Endothelial cell of umbilical vein (primary cell): ENCODE data around the gene COQ2. TPM values are rescaled to one million over a fixed set of nuclear protein-coding genes. Genes with fewer than 3 reads are reported as not detected.

ENCODE experiments used
- BruUV-seq: library from RNA; stranded (reverse); fragments of 400-500 nt; replicated peaks from 2 replicates; lab custom pipeline; 2021; lab: Mats Ljungman, UMichigan
- CTCF ChIA-PET: fragments of 300-600, 350-600 bp; sonication (Branson Sonifier 250); formaldehyde crosslinking; loops from one replicate; lab custom pipeline; 2021; ENCODE audit warnings: antibody characterized with exemption, inconsistent platforms; lab: Charles Lee
- POLR2A ChIA-PET: fragments of 300-600, 350-600 bp; sonication (Branson Sonifier 250); formaldehyde crosslinking; loops from one replicate; lab custom pipeline; 2021; ENCODE audit warnings: antibody characterized with exemption, inconsistent platforms; lab: Charles Lee
- DNase-seq: peaks from one replicate; pipeline ENCODE4 v3.0.0-alpha.2; 2011; ENCODE audit warnings: low read depth, low spot score
- FAIRE-seq: peaks from 2 replicates; lab custom pipeline; 2011; peaks lifted over from hg19 to GRCh38; lab: Jason Lieb, UNC
- H2AFZ ChIP-seq: 2 replicates; pipeline ENCODE4 v1.6.0; 2012; ENCODE audit warnings: low read depth, low read length, control low read depth, inconsistent platforms
- H3K27ac ChIP-seq: 2 replicates; pipeline ENCODE4 v1.5.1; 2011; ENCODE audit warnings: low read depth, mild to moderate bottlenecking, control low read depth, low read length, moderate library complexity; ENCODE audit not compliant: insufficient read depth
- H3K27me3 ChIP-seq, 2 experiments: 2 replicates each; pipeline versions ENCODE4 v1.6.0 to v1.6.1; 2011; ENCODE audit warnings: low read length in 2 of 2, mixed read lengths in 1 of 2; ENCODE audit not compliant: control insufficient read depth in 2 of 2, insufficient read depth in 2 of 2
- H3K36me3 ChIP-seq, 2 experiments: 2 replicates in 1 of 2; 3 replicates in 1 of 2; pipeline ENCODE4 v1.5.1; 2011; ENCODE audit warnings: low read length in 2 of 2, mild to moderate bottlenecking in 1 of 2, moderate library complexity in 1 of 2; ENCODE audit not compliant: control insufficient read depth in 2 of 2, insufficient read depth in 2 of 2; ENCODE audit errors: extremely low read depth in 1 of 2
- H3K4me1 ChIP-seq: 3 replicates; pipeline ENCODE4 v1.5.1; 2011; ENCODE audit warnings: mild to moderate bottlenecking, low read length; ENCODE audit not compliant: control insufficient read depth, insufficient read depth; ENCODE audit errors: extremely low read depth
- H3K4me2 ChIP-seq: 2 replicates; pipeline ENCODE4 v1.6.1; 2011; ENCODE audit warnings: low read length, control low read depth, mixed read lengths; ENCODE audit not compliant: insufficient read depth
- H3K4me3 ChIP-seq, 3 experiments: fragments of 200-600 bp in 1 of 3; sonication (generic), shearing (Covaris generic) in 1 of 3; replicated peaks in 1 of 3; 2 replicates each; pipeline ENCODE4 v1.5.1; 2011 to 2016; ENCODE audit warnings: control low read depth in 3 of 3, low read length in 3 of 3, mild to moderate bottlenecking in 2 of 3, inconsistent platforms in 1 of 3, low read depth in 1 of 3, moderate library complexity in 1 of 3; ENCODE audit not compliant: insufficient read depth in 1 of 3
- H3K79me2 ChIP-seq: 2 replicates; pipeline ENCODE4 v1.6.0; 2012; ENCODE audit warnings: low read length, inconsistent platforms; ENCODE audit not compliant: control insufficient read depth, insufficient read depth
- H3K9ac ChIP-seq: replicated peaks from 2 replicates; pipeline ENCODE3; 2011; ENCODE audit warnings: low read length, control low read depth; ENCODE audit not compliant: insufficient read depth; ENCODE audit errors: extremely low read depth
- H3K9me1 ChIP-seq: replicated peaks from 3 replicates; pipeline ENCODE4 v1.6.0; 2011; ENCODE audit warnings: mild to moderate bottlenecking, low read length; ENCODE audit not compliant: control insufficient read depth, insufficient read depth; ENCODE audit errors: extremely low read depth
- H3K9me3 ChIP-seq: replicated peaks from 2 replicates; pipeline ENCODE4 v1.5.1; 2012; ENCODE audit warnings: low read length, inconsistent platforms; ENCODE audit not compliant: control insufficient read depth, insufficient read depth
- H4K20me1 ChIP-seq: replicated peaks from 2 replicates; pipeline ENCODE3; 2011; ENCODE audit warnings: mild to moderate bottlenecking, low read length; ENCODE audit not compliant: control insufficient read depth, insufficient read depth; ENCODE audit errors: extremely low read depth
- CTCF ChIP-seq, 2 donors: IDR thresholded peaks; 1 replicate in 1 of 2; 2 replicates in 1 of 2; pipeline ENCODE4 v1.5.1; 2011; ENCODE audit warnings: low read length in 2 of 2, mild to moderate bottlenecking in 2 of 2, moderate library complexity in 2 of 2, control low read depth in 1 of 2, inconsistent platforms in 1 of 2, low read depth in 1 of 2; ENCODE audit not compliant: insufficient read depth in 1 of 2; ENCODE audit errors: extremely low read depth in 1 of 2
- EZH2 ChIP-seq: IDR thresholded peaks from 2 replicates; pipeline ENCODE4 v1.6.1; 2012; ENCODE audit warnings: borderline replicate concordance, low read depth, mild to moderate bottlenecking, moderate library complexity, low read length, inconsistent platforms; ENCODE audit not compliant: severe bottlenecking
- FOS ChIP-seq: IDR thresholded peaks from 2 replicates; pipeline ENCODE4 v1.6.1; 2011; ENCODE audit warnings: mild to moderate bottlenecking, low read length, moderate library complexity, borderline replicate concordance; ENCODE audit not compliant: insufficient read depth
- GATA2 ChIP-seq: IDR thresholded peaks from 2 replicates; pipeline ENCODE4 v1.7.0; 2011; ENCODE audit warnings: low read depth, mild to moderate bottlenecking, moderate library complexity, mixed read lengths, low read length; ENCODE audit not compliant: insufficient read length, insufficient read depth
- JUN ChIP-seq: IDR thresholded peaks from 2 replicates; pipeline ENCODE4 v1.6.1; 2011; ENCODE audit warnings: borderline replicate concordance, low read depth; ENCODE audit not compliant: insufficient read length, insufficient read depth
- MAX ChIP-seq: IDR thresholded peaks from 2 replicates; pipeline ENCODE4 v1.6.1; 2011; ENCODE audit not compliant: insufficient read depth, insufficient read length
- MYC ChIP-seq: IDR thresholded peaks from one replicate; pipeline ENCODE4 v1.6.1; 2011; ENCODE audit warnings: mild to moderate bottlenecking, low read depth, low read length
- POLR2A ChIP-seq: IDR thresholded peaks from 2 replicates; pipeline ENCODE4 v1.6.1; 2012; ENCODE audit warnings: low read depth, mild to moderate bottlenecking, control low read depth, low read length
- POLR2AphosphoS5 ChIP-seq: IDR thresholded peaks from 2 replicates; pipeline ENCODE4 v1.6.1; 2012; ENCODE audit warnings: low read depth, mild to moderate bottlenecking, control low read depth, low read length, moderate library complexity; ENCODE audit not compliant: insufficient read depth
- dilution Hi-C: fragments of 300-500 bp; cut with MboI; formaldehyde crosslinking; loops from one replicate; pipeline ENCODE4 v1.15.0; 2019; ENCODE audit warnings: low sequenced_read_pairs; ENCODE audit not compliant: extremely low pct_ligation_motif_present
- intact Hi-C: fragments of 100-400 bp; cut with micrococcal nuclease; formaldehyde crosslinking; loops from one replicate; pipeline ENCODE4 v1.10.0; 2022
- polyA plus RNA-seq, 4 experiments: library from polyadenylated mRNA; depleted of rRNA in 3 of 4; stranded (reverse) in 3 of 4; unstranded in 1 of 4; fragments of >200 nt; gene quantifications; 2 replicates each; pipeline versions ENCODE4 v1.2.1 to v1.2.3, GENCODE V29; 2011 to 2012; ENCODE audit warnings: missing spikeins in 1 of 4
- total RNA-seq: library from RNA; stranded (reverse); gene quantifications from 2 replicates; pipeline ENCODE4 v1.2.3, GENCODE V29; 2021

Gene COQ2
- total and polyA plus RNA-seq, 2 donors (not counting 3 experiments of a cell fraction or from before 2014, with no cell fraction given) = 25.5 to 28.0 TPM

- intact Hi-C loops (loop anchor here (1.0 kb wide), 2 partner anchors 9 to 36 kb away; partner anchors contain the start of gene COQ2), dilution Hi-C loops (no loop called here)
- H3K36me3 ChIP-seq = no peaks in the 10 kb centered on the region
- no peak overlapping the region for H3K27ac ChIP-seq
- ChIA-PET POLR2A (no interaction called here), CTCF (interaction anchor here (0.7 to 1.9 kb wide), 6 partner anchors 15 to 210 kb away, joined by 3 to 10 read pairs (median 6); partner anchors contain the start of gene COQ2)
- no peaks in the 10 kb centered on the region for H3K9me3 ChIP-seq
- H3K27me3 ChIP-seq = no peaks in the 10 kb centered on the region
- no peaks in the 10 kb centered on the region for H3K79me2 ChIP-seq
- TF ChIP-seq MAX (no peak), EZH2 (no peak), POLR2AphosphoS5 (peak; percentile 46), CTCF (IDR thresholded peaks at IDR 0.05; ENCODE audit: extremely low read depth in 1 of 2, insufficient read depth in 1 of 2, low read depth in 1 of 2, low read length in 2 of 2) (no peak), FOS (peak; percentile 61), MYC (no peak), JUN (no peak), POLR2A (no peak), GATA2 (peak; percentile 72)
- no peak overlapping the region for H3K4me3 ChIP-seq
- H4K20me1 ChIP-seq = no peaks in the 10 kb centered on the region
- no peak overlapping the region for H3K9ac ChIP-seq
- FAIRE-seq (peak; percentile 97), DNase-seq (peak; percentile 91)
- peak overlapping the region; percentile 83 for H2AFZ ChIP-seq
- no TSS peak for BruUV-seq
- no peaks in the 10 kb centered on the region for H3K9me1 ChIP-seq
- H3K4me1 ChIP-seq = peaks cover 12% of the 10 kb centered on the region
- peak overlapping the region; percentile 15 for H3K4me2 ChIP-seq
Measured at GRCh38 chr4:83320548-83320947, 36.0 kb upstream of the COQ2 start.
